NCI-H2171 (cell line): ENCODE results near the gene ZNF827.
A peak's percentile ranks its signal among the peaks of the same experiment; 100 is the strongest.

ENCODE experiments used
- DNase-seq: peaks from one replicate; lab custom pipeline; 2025; lab: John Stamatoyannopoulos, UW

The ZNF827 gene

DNA sequence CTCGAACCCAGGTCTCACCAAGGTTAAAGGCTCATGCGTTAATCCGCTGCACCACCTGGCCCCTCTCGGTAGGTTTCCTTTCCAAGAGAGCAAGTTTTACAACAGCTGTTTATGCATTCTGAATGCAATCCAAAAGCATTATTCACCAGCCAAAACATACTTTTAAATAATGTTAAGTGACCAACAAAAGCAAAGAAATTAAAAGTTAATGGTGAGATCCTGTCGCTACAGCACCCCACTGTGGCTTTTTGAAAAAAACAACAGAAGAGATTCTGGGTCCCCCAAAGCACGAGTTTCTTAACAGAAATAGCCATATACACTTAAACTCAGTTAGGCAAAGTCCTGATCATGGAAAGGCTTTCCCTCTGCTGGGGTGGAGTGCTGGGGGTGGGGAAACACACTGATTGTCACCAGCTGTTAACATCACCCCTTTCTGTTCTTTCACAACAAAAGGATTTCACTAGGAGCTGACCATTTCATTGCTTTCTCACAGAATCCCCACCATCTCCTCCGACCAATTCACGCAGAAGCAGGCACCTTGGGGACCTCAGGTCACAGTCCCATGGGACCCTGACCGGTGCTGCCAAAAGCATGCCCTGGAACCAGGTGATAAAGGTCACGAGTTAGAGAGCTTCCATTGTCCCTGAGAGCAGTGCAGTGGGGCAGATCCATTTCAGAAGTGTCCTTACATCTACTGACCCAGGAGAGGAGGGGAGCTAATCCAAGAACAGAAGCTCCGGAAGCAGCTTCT, 51.2 kb downstream of the ZNF827 start:
- no peak for DNase-seq

- DNase-seq, result no peak
These were observed 51.8 kb downstream of the ZNF827 start for GRCh38 chr4:145886871-145887240.

DNA sequence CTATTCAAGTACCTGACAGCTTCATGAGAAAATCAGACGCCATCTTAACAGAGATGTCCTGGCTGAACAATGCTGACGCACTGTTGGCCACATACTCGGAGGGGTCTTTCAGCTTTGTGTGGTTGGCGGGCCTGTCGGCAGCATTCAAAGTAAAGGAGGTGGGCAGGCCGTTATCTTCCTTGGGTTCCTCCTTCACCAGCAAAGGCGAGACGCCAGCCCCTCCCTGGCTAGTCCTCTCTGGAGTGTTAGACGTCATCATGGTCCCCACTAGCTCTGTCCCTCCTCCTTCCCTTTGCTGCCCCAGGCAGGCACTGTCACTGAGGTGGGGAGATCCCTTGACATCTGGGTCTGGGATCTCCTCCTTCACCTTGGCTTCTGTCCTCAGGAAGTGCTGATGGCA, 53.0 kb downstream of the ZNF827 start:
- no peak for DNase-seq

DNA sequence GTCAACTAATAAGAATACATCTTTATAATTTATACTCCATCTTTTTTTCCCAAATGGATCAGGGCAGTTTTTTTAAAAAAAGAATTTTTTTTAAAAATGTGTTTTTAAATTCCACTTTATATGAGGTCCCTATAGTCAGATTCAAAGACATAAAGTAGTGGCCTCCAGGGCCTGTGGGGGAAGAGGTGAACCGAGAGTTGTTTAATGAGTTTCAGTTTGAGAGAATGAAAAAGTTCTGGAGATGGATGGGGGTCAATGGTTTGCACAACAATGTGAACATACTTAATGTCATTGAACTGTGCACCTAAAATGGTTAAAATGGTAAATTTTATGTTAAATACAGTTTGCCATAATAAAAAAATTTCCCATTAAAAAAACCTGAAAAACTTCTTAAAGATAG, 53.8 kb downstream of the ZNF827 start:
- no peak for DNase-seq

DNA sequence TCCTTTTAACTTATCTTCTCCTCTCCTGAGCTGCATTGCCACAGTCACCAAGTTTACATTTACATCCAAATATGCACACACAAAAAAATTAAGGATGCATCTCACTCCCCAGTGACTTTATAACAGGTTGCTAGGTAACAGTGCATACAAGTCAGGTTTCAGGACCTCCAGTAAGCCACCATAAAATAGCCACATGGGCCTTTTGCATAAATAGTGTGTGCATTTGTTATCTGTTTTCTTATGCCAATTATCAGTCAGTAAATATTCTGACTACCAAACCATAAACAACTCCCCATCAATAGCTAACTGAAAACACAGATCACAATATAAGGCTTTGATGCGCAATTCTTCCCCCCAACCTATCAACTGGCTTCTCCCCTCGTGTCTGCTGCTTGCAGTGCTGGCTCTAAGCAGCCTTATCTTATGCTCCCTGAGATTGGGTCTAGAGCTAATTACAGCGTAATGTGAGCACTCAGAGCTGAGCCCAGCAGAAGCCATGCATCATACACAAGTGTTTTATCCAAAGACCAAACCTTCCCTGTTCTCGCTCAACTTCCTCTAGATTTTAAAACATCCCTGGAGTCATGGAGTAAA, 55.4 kb downstream of the ZNF827 start:
- DNase-seq, result no peak

DNA sequence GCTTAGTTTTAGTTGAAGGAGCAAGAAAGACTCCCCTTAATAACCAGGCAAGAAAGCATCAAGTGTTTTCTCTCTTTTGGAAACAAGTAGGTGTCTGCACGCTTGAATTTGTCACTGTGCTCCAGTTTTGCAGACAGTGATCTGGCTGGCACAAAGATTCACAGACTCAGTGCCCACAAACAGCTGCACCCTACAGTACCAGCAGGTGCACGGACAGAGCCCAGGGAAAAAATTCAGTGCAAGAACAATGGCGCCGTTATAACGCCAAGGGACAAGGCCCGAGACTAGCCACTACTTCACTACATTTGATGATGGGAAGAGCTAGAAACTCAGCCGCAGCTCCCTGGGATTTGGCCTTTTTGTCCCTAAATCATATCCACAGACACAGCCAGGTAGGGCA, 56.0 kb downstream of the ZNF827 start:
- no peak for DNase-seq

- peak; percentile 58 for DNase-seq
These were observed 56.6 kb downstream of the ZNF827 start for GRCh38 chr4:145881989-145882388.

DNA sequence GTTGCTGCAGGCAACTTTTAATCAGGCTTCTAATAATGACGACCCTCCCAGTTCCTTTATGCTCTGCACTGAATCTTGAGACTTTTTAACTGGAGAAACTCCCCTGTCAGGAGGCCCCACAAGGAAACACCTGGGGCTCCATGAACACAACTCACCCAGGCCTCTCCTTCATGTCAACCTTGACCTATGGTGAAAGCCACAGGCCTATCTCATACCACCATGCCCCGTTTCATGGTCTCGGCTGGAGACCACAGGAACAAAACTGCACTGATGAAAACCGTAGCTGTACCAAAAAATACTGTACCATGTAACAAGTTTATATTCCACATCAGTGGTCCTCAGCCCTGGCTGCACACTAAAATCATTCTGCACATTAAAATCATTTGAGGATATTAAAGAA, 57.0 kb downstream of the ZNF827 start:
- no peak for DNase-seq

GRCh38 chr4:145880355-145880960, 58.2 kb downstream of the ZNF827 start:
- no peak for DNase-seq

GRCh38 chr4:145879598-145879997, 59.0 kb downstream of the ZNF827 start:
- no peak for DNase-seq

GRCh38 chr4:145878501-145879435, 59.9 kb downstream of the ZNF827 start:
- DNase-seq, result no peak

DNA sequence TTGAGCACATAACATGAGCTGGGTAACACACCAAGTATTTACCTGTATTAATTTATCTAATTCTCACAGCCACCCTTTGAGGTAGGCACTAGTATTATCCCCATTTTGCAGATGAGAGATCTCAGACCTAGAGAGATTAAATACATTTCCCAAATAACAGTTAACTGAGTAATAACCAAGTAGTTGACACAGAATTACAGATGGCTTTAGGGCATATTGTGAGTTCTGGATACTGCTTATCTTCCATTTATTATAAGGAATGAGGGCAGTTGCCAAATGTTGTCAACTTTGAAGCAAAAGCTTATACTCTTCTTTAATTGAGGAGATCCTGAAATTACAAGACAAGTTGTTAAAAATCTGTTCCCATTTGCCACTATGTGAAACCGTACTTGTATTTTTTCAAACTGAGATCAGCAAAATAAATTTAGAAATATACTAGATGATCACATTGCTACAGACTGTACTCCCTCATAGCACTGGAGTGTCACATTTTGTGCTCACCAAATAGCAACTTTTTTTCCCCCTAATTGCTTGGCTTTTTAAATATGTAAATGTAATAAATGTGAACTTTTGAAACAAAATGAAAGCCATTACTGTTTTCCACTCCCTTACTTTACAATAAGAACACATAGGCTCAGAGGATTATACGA, 62.0 kb downstream of the ZNF827 start:
- DNase-seq, result no peak

GRCh38 chr4:145873901-145874300, 64.7 kb downstream of the ZNF827 start:
- no peak for DNase-seq

DNA sequence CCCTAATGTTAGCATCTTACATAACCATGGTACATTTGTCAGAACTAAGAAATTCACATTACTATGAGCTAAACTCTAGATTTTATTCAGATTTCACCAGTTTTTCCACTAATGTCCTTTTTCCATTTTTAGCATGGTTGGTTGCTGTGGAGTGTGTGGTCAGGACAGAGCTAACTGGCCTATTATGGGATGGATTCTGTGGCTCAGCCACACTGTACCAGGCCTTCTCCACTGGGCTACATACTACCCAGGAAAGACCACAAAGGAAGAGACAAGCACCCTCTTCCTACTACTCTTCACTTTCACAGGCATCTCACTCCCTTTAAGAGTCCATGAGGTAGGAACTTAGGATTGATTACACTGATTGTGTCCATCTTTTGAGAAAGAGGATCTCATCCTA, 67.4 kb downstream of the ZNF827 start:
- no peak for DNase-seq

DNA sequence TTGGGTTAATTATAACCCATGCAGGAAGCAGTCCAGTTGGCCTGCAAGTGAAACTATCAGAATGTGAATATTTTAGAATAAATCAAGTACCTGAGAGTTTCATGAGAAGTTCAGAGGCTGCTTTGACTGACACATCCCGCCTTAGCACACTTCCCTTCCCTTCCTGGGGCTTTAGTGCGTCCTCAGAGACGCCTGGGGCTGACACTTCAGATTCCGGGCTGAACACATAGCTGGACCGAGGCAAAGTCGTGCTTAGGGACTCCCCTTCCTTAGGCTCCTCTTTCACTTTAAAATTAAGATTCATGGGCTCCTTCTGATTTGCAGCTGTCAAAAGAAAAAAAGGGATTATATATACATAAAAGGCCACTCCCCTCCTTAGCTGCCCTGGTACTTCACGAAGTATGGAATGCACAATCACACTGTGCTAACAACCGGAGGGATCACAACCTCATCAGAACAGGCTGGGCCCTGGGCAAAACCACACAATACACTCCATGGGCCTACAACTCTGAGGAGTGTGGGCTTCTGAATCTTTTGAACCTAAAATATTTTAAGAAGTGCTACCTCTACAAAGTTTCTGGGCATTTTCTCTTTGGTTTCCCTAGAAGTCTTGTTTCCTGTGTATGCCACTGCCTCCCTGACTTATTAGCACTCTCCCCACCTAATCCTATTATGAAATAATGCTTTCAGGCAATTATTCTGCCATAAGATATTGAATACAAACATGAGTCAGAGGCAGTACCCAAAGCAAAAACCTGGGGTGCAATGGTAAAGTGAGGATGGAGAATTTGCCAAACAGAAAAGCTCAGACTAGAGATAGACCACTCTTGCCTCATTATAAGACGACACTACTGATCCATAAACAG, 68.2 kb downstream of the ZNF827 start:
- DNase-seq, result no peak

GRCh38 chr4:145868637-145869409, 69.8 kb downstream of the ZNF827 start:
- DNase-seq, result no peak

DNA sequence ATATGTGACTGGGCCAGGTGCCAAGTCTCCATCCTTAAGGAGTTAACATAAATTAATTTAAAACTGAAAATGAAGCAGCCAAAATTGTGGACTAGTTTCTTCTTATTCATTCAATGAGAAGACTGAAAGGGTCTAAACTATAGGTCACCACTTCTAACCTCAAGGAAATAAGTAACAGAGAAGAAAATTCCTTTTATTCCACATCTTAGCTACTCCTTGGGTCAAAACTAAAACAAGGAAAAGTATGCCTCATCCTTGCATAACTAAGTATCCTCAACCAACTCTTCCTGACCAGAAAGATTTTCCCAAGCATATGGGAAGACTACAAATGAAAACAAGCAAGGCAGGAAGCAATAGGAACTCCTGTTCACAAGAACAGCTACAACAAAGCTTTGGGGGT, 71.2 kb downstream of the ZNF827 start:
- no peak for DNase-seq

DNA sequence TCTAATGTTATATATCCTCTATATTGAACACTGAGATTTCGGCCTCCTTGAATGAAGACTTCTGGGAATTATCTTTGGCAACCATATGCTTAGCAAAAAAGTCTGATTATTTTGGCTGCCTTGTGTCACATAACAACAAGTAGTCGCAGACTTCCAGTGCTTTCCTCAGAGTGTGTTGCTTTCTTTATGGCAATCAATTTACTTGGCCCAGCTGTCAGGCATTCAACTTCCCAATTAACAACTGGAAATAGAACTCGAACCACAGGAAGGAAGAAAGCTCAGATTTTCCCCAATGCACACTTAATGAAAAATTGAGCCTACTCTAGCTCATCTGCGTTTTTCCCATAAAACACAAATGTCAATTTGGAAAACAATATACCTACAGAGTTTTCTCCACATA, 71.6 kb downstream of the ZNF827 start:
- DNase-seq, result no peak

- no peak for DNase-seq
These were observed 73.2 kb downstream of the ZNF827 start for GRCh38 chr4:145865274-145865941.

DNA sequence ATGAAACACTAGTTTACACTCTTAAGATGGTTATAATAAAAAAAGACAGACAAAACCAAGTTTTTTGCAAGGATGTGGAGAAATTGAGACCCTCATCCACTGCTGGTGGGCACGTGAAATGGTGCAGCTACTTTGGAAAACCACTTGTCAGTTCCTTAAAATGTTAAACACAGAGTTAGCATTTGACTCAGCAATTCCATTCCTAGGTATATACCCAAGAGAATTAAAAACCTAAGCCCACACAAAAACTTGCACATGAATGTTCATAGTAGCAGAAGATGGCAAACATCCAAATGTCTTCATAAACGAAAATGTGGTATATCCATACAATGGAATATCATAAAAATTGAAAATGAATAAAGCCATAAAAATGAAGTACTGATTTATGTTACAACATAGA, 75.4 kb downstream of the ZNF827 start:
- DNase-seq, result no peak
